ENCODE data around the gene SLC23A2. TPM values are rescaled to one million over a fixed set of nuclear protein-coding genes. Genes with fewer than 3 reads are reported as not detected.

The SLC23A2 gene
- total and polyA plus RNA-seq, 8 donors = 4.3 to 12.9 (median 8.8) TPM

DNA sequence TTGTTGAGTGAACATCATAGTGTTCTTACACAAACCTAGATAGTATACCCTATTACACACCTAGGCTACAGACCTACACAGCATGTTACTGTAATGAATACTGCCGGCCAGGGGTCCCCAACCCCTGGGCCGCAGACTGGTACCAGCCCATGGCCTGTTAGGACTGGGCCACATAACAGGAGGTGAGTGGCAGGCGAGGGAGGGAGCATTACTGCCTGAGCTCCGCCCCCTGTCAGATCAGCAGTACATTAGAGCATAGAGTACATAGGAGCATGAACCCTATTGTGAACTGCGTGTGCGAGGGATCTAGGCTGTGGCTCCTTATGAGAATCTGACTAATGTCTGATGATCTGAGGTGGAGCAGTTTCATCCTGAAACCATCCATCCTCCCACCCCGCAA, 153.3 kb downstream of the SLC23A2 start:
- intact Hi-C loops (cut with DNase I) = no loop called here
- 76 to 82% methylated on average over 7 of the region's 7 CpGs for WGBS, 2 donors
- H3K4me1 ChIP-seq = no peaks in the 10 kb centered on the region
- TF ChIP-seq CTCF (IDR thresholded peaks at IDR 0.05) = no peak
- FAIRE-seq = no peak
- no peaks in the 10 kb centered on the region for H3K36me3 ChIP-seq
- no peak for ATAC-seq
- no peak overlapping the region for H3K27ac ChIP-seq
- no peaks in the 10 kb centered on the region for H3K27me3 ChIP-seq
- DNase-seq = no peak
- no peak overlapping the region for H3K4me3 ChIP-seq
- H3K9me3 ChIP-seq = no peaks in the 10 kb centered on the region

DNA sequence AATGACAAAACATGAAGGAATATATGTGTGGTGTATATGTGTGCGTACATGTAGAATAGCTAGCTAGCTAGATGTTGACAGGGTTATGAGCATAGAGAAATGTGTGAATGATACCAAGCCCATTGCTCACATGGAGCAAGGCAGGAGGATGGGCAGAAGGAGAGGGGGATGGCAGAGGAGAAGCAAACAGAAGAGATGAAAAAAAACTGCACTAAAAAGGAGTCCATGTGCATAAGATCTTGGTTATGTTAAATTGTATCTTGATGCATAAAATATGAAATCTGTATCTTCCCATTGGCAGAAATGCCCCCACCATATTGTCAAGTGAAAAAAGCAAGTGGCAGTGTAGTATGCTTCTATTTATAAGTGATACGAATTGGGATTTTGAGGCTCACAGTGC, 154.5 kb downstream of the SLC23A2 start:
- no peaks in the 10 kb centered on the region for H3K36me3 ChIP-seq
- no peak overlapping the region for H3K4me3 ChIP-seq
- no peak for FAIRE-seq
- H3K9me3 ChIP-seq = no peaks in the 10 kb centered on the region
- no peak for ATAC-seq
- 79 to 87% methylated on average over 2 of the region's 2 CpGs for WGBS, 2 donors
- H3K27me3 ChIP-seq = no peaks in the 10 kb centered on the region
- TF ChIP-seq CTCF (IDR thresholded peaks at IDR 0.05) = no peak
- no peaks in the 10 kb centered on the region for H3K4me1 ChIP-seq
- no peak overlapping the region for H3K27ac ChIP-seq
- DNase-seq = no peak
- intact Hi-C loops (cut with DNase I) = no loop called here

- no peak for TF ChIP-seq CTCF (IDR thresholded peaks at IDR 0.05)
- intact Hi-C loops (cut with DNase I) = no loop called here
- 73 to 90% methylated on average over 8 of the region's 9 CpGs for WGBS, 2 donors
- H3K27me3 ChIP-seq = no peaks in the 10 kb centered on the region
- FAIRE-seq (no peak), DNase-seq (no peak), ATAC-seq (no peak)
- no peaks in the 10 kb centered on the region for H3K4me1 ChIP-seq
- no peaks in the 10 kb centered on the region for H3K9me3 ChIP-seq
- H3K36me3 ChIP-seq = no peaks in the 10 kb centered on the region
- no peak overlapping the region for H3K27ac ChIP-seq
- H3K4me3 ChIP-seq = no peak overlapping the region
Measured at GRCh38 chr20:4844751-4845465, 156.4 kb downstream of the SLC23A2 start.

DNA sequence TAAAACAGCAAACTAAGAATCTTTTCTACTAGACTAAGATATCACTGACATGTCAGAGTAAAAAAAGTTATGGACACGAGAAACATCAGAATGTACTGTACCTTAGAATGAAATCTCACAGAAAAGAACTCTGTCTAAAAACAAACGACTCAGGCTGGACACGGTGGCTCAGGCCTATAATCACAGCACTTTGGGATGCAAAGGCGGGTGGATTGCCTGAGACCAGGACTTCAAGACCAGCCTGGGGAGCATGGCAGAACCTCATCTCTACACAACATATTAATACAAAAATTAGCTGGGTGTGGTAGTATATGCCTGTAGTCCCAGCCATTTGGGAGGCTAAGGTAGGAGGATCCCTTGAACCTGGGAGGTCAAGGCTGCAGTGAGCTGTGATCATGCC, 157.0 kb downstream of the SLC23A2 start:
- intact Hi-C loops (cut with DNase I) = no loop called here
- H3K27me3 ChIP-seq = no peaks in the 10 kb centered on the region
- no peaks in the 10 kb centered on the region for H3K36me3 ChIP-seq
- no peak for TF ChIP-seq CTCF (IDR thresholded peaks at IDR 0.05)
- WGBS, 2 donors = 73 to 76% methylated on average over 4 of the region's 4 CpGs
- no peak overlapping the region for H3K27ac ChIP-seq
- no peak for FAIRE-seq
- H3K4me1 ChIP-seq = no peaks in the 10 kb centered on the region
- H3K4me3 ChIP-seq = no peak overlapping the region
- no peaks in the 10 kb centered on the region for H3K9me3 ChIP-seq
- ATAC-seq = no peak
- DNase-seq = no peak

DNA sequence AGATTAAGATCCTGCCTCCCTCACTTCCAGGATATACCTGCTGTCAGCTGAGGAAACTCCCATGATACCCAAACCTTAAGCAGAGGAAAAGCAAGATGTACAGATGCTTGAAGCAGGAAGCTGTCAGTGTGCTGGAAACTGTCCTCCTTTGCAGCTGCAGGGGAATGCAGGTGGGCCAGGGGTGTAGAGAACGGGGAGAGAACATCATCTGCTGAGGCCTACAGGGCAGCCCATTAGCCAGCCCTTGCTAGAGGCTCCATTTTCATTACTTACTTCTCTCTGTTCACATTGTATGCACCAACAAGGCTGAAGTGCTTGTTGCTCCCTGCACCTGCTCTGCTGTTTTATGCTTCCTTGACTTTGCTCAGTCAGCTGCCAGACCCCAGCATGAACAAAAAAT, 160.5 kb downstream of the SLC23A2 start:
- DNase-seq (no peak), FAIRE-seq (no peak), ATAC-seq (no peak)
- Histone ChIP-seq H3K9me3 (no peaks in the 10 kb centered on the region), H3K4me3 (no peak overlapping the region), H3K27ac (no peak overlapping the region), H3K27me3 (no peaks in the 10 kb centered on the region), H3K36me3 (no peaks in the 10 kb centered on the region), H3K4me1 (no peaks in the 10 kb centered on the region)
- 67 to 73% methylated on average over 1 of the region's 1 CpG for WGBS, 2 donors
- intact Hi-C loops (cut with DNase I) = no loop called here
- TF ChIP-seq CTCF (IDR thresholded peaks at IDR 0.05) = no peak
